MCF 10A (cell line): Measurements from ENCODE around the gene REPIN1. TPM values are rescaled to one million over a fixed set of nuclear protein-coding genes. Genes with fewer than 3 reads are reported as not detected.
"Not testable (repeated sequence)": the region's sequence is repeated elsewhere in the genome, so short reads cannot be mapped to it uniquely, and the experiment has no call there.

Source experiments
- BruUV-seq: library from RNA; stranded (reverse); fragments of 400-500 nt; replicated peaks from 2 replicates; lab custom pipeline; 2021; lab: Mats Ljungman, UMichigan
- CTCF ChIA-PET: fragments of 300-600 bp; sonication (Branson Sonifier 250); formaldehyde crosslinking; extraction: SDS; loops from one replicate; lab custom pipeline; 2021; ENCODE audit warnings: antibody characterized with exemption, inconsistent platforms; lab: Yijun Ruan, JAX
- POLR2A ChIA-PET: fragments of 300-600, 350-650 bp; sonication (Branson Sonifier 250); formaldehyde crosslinking; extraction: SDS; loops from one replicate; lab custom pipeline; 2020; ENCODE audit warnings: antibody characterized with exemption, inconsistent platforms; lab: Yijun Ruan, JAX
- DNase-seq: peaks from one replicate; pipeline ENCODE4 v3.0.0-alpha.2; 2018; ENCODE audit not compliant: unreplicated experiment
- H3K27ac Mint-ChIP-seq: one replicate; pipeline ENCODE4 v1.8.0; 2022; ENCODE audit warnings: mild to moderate bottlenecking, low read depth, mixed read lengths; ENCODE audit not compliant: unreplicated experiment
- H3K27me3 Mint-ChIP-seq: one replicate; pipeline ENCODE4 v1.8.0; 2022; ENCODE audit warnings: mixed read lengths; ENCODE audit not compliant: insufficient read depth, unreplicated experiment
- H3K36me3 Mint-ChIP-seq: one replicate; pipeline ENCODE4 v1.8.0; 2022; ENCODE audit warnings: mild to moderate bottlenecking, moderate library complexity, mixed read lengths; ENCODE audit not compliant: insufficient read depth, unreplicated experiment
- H3K4me1 Mint-ChIP-seq: one replicate; pipeline ENCODE4 v1.8.0; 2022; ENCODE audit warnings: mixed read lengths; ENCODE audit not compliant: insufficient read depth, unreplicated experiment
- H3K4me3 Mint-ChIP-seq: one replicate; pipeline ENCODE4 v1.8.0; 2022; ENCODE audit warnings: mild to moderate bottlenecking, moderate library complexity, mixed read lengths; ENCODE audit not compliant: unreplicated experiment
- H3K9me3 Mint-ChIP-seq: one replicate; pipeline ENCODE4 v1.8.0; 2022; ENCODE audit warnings: mixed read lengths; ENCODE audit not compliant: unreplicated experiment
- CTCF ChIP-seq: fragments of 200-600 bp; IDR thresholded peaks from one replicate; pipeline ENCODE4 v1.8.0; 2022; ENCODE audit warnings: antibody characterized with exemption, mild to moderate bottlenecking; ENCODE audit not compliant: unreplicated experiment
- intact Hi-C: fragments of 100-400 bp; cut with micrococcal nuclease; formaldehyde crosslinking; loops from 2 replicates; pipeline ENCODE4 v1.14.1; 2022
- total RNA-seq: library from RNA; stranded (reverse); gene quantifications from 2 replicates; pipeline ENCODE4 v1.2.3, GENCODE V29; 2022

REPIN1 gene
- total RNA-seq, 1 experiment from 2014 or later, result 80.8 TPM

- ChIA-PET POLR2A (no interaction called here), CTCF (interaction anchor here (0.6 to 0.8 kb wide), 3 partner anchors 9 to 27 kb away, joined by 3 to 4 read pairs (median 3); no protein-coding TSS in a partner anchor)
- no peak overlapping the region for H3K27ac Mint-ChIP-seq
- intact Hi-C loops, result no loop called here
- H3K36me3 Mint-ChIP-seq, result no peaks in the 10 kb centered on the region
- peaks cover 21% of the 10 kb centered on the region for H3K4me1 Mint-ChIP-seq
- no TSS peak for BruUV-seq
- H3K4me3 Mint-ChIP-seq, result no peak overlapping the region
- H3K9me3 Mint-ChIP-seq, result no peaks in the 10 kb centered on the region
- no peaks in the 10 kb centered on the region for H3K27me3 Mint-ChIP-seq
- no peak for TF ChIP-seq CTCF
- no peak for DNase-seq
Measured at GRCh38 chr7:150383710-150384397, 15.2 kb downstream of the REPIN1 start.

- no TSS peak for BruUV-seq
- Mint-ChIP-seq H3K9me3 (no peaks in the 10 kb centered on the region), H3K4me3 (no peak overlapping the region), H3K36me3 (no peaks in the 10 kb centered on the region), H3K27ac (peak overlapping the region; percentile 61), H3K4me1 (peaks cover 18% of the 10 kb centered on the region), H3K27me3 (no peaks in the 10 kb centered on the region)
- CTCF ChIA-PET, result interaction anchor here (0.8 kb wide), 1 partner anchor 17 kb away, joined by 3 read pairs; no protein-coding TSS in a partner anchor
- no peak for TF ChIP-seq CTCF
- intact Hi-C loops, result no loop called here
- POLR2A ChIA-PET, result interaction anchor here (0.7 kb wide), 1 partner anchor 779 kb away, joined by 3 read pairs; no protein-coding TSS in a partner anchor
- DNase-seq, result no peak
Measured at GRCh38 chr7:150384406-150385301, 16.0 kb downstream of the REPIN1 start.

- no peak for TF ChIP-seq CTCF
- BruUV-seq, result no TSS peak
- H3K4me1 Mint-ChIP-seq, result peaks cover 12% of the 10 kb centered on the region
- intact Hi-C loops, result no loop called here
- no peaks in the 10 kb centered on the region for H3K36me3 Mint-ChIP-seq
- no peak for DNase-seq
- CTCF ChIA-PET, result no interaction called here
- no peaks in the 10 kb centered on the region for H3K9me3 Mint-ChIP-seq
- no peak overlapping the region for H3K4me3 Mint-ChIP-seq
- POLR2A ChIA-PET, result interaction anchor here (0.7 kb wide), 1 partner anchor 779 kb away, joined by 3 read pairs; no protein-coding TSS in a partner anchor
- H3K27ac Mint-ChIP-seq, result peak overlapping the region; percentile 61
- no peaks in the 10 kb centered on the region for H3K27me3 Mint-ChIP-seq
Measured at GRCh38 chr7:150385302-150385723, 16.7 kb downstream of the REPIN1 start.

GRCh38 chr7:150385884-150386283 is 17.3 kb downstream of the REPIN1 start:
- H3K9me3 Mint-ChIP-seq, H3K36me3 Mint-ChIP-seq, H3K27ac Mint-ChIP-seq, BruUV-seq, intact Hi-C loops, H3K27me3 Mint-ChIP-seq, H3K4me1 Mint-ChIP-seq, H3K4me3 Mint-ChIP-seq, DNase-seq: not testable (repeated sequence)
- ChIA-PET POLR2A (interaction anchor here (0.6 to 0.7 kb wide), 2 partner anchors 178 to 780 kb away, joined by 3 read pairs; no protein-coding TSS in a partner anchor), CTCF (interaction anchor here (1.0 kb wide), 1 partner anchor 18 kb away, joined by 3 read pairs; no protein-coding TSS in a partner anchor)
